ENCODE data around the gene APOB. TPM values are rescaled to one million over a fixed set of nuclear protein-coding genes. Genes with fewer than 3 reads are reported as not detected.

Gene APOB
- total and polyA plus RNA-seq, 2 of the 13 experiments (the other 11 are each of a cell fraction or from before 2014, with no cell fraction given) = 1,569 to 2,515 TPM

- TF ChIP-seq THAP8 (CRISPR knock-in tag; IDR thresholded peaks at IDR 0.05; ENCODE audit: borderline replicate concordance) (0 out of 2 replicates have a peak, but pooled peaks have one; percentile 67), PBX2 (CRISPR knock-in tag; IDR thresholded peaks at IDR 0.05) (peak; percentile 29; the same call in 1 of the 2 replicates), KLF13 (CRISPR knock-in tag; IDR thresholded peaks at IDR 0.05) (no peak), ZFY (CRISPR knock-in tag; IDR thresholded peaks at IDR 0.05) (no peak), ZXDC (CRISPR knock-in tag; IDR thresholded peaks at IDR 0.05) (peak; percentile 21; the same call in 1 of the 2 replicates), DBP (CRISPR knock-in tag; IDR thresholded peaks at IDR 0.05; ENCODE audit: not compliant biosample characterization) (peak; percentile 72), DDIT3 (CRISPR knock-in tag; IDR thresholded peaks at IDR 0.05) (0 out of 2 replicates have a peak, but pooled peaks have one; percentile 35), ZNF180 (CRISPR knock-in tag; IDR thresholded peaks at IDR 0.05; ENCODE audit: borderline replicate concordance, low read depth) (0 out of 2 replicates have a peak, but pooled peaks have one; percentile 70), REPIN1 (CRISPR knock-in tag; IDR thresholded peaks at IDR 0.05; ENCODE audit: borderline replicate concordance, low read depth) (0 out of 2 replicates have a peak, but pooled peaks have one; percentile 15), KAT8 (CRISPR knock-in tag; IDR thresholded peaks at IDR 0.05) (peak; percentile 28; the same call in 1 of the 2 replicates), SNAPC5 (CRISPR knock-in tag; IDR thresholded peaks at IDR 0.05; ENCODE audit: borderline replicate concordance) (no peak), IRF2 (CRISPR knock-in tag; IDR thresholded peaks at IDR 0.05) (peak; percentile 16; the same call in 1 of the 2 replicates), PHF21A (CRISPR knock-in tag; IDR thresholded peaks at IDR 0.05) (peak; percentile 51; the same call in 1 of the 2 replicates), ZNF558 (CRISPR knock-in tag; IDR thresholded peaks at IDR 0.05; ENCODE audit: borderline replicate concordance) (peak; percentile 78; the same call in 1 of the 2 replicates), CBX1 (IDR thresholded peaks at IDR 0.05; ENCODE audit: low read depth) (peak; percentile 57), ZNF562 (CRISPR knock-in tag; IDR thresholded peaks at IDR 0.05; ENCODE audit: borderline replicate concordance) (peak; percentile 60; the same call in 1 of the 2 replicates), SAFB2 (CRISPR knock-in tag; IDR thresholded peaks at IDR 0.05; ENCODE audit: borderline replicate concordance, low read depth) (peak; percentile 22), ARID2 (CRISPR knock-in tag; IDR thresholded peaks at IDR 0.05; ENCODE audit: borderline replicate concordance) (peak; percentile 81; the same call in 1 of the 2 replicates), NR1H2 (CRISPR knock-in tag; IDR thresholded peaks at IDR 0.05; ENCODE audit: borderline replicate concordance, low read depth) (0 out of 2 replicates have a peak, but pooled peaks have one; percentile 27), ZNF792 (CRISPR knock-in tag; IDR thresholded peaks at IDR 0.05) (peak; percentile 46; the same call in 1 of the 2 replicates), BRCA1 (CRISPR knock-in tag; IDR thresholded peaks at IDR 0.05) (peak; percentile 60; the same call in 1 of the 2 replicates), SOX5 (CRISPR knock-in tag; IDR thresholded peaks at IDR 0.05; ENCODE audit: borderline replicate concordance) (peak; percentile 18; the same call in 1 of the 2 replicates), MXD4 (CRISPR knock-in tag; IDR thresholded peaks at IDR 0.05) (no peak; the same call in 1 of the 2 replicates), ELF1 (CRISPR knock-in tag; IDR thresholded peaks at IDR 0.05) (0 out of 2 replicates have a peak, but pooled peaks have one; percentile 18)
These were observed 37.3 kb downstream of the APOB start (continued) for GRCh38 chr2:21006423-21007128.

All from HepG2 (cell line).